NCI-H2196 treated with DMSO at 0.1 percent for 48 hours (cell line): ENCODE results near the gene LUZP1.

Source experiments
- DNase-seq: peaks from one replicate; lab custom pipeline; 2025; ENCODE audit not compliant: unreplicated experiment; lab: John Stamatoyannopoulos, UW

The LUZP1 gene

DNA sequence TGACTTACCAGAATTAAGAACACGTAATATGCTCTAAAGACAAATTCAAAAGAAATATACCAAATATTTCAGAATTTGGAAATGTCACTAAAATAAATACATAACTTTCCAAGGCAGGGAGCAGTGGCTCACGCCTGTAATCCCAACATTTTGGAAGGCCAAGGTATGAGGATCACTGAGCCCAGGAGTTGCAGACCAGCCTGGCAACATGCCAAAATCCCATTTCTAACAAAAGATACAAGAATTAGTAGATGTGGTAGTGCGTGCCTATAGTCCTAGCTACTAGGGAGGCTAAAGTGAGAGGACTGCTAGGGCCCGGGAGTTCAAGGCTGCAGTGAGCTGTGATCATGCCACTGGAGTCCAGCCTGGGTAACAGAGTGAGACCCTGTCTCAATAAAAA lies 11.7 kb downstream of the LUZP1 start:
- DNase-seq: no peak

DNA sequence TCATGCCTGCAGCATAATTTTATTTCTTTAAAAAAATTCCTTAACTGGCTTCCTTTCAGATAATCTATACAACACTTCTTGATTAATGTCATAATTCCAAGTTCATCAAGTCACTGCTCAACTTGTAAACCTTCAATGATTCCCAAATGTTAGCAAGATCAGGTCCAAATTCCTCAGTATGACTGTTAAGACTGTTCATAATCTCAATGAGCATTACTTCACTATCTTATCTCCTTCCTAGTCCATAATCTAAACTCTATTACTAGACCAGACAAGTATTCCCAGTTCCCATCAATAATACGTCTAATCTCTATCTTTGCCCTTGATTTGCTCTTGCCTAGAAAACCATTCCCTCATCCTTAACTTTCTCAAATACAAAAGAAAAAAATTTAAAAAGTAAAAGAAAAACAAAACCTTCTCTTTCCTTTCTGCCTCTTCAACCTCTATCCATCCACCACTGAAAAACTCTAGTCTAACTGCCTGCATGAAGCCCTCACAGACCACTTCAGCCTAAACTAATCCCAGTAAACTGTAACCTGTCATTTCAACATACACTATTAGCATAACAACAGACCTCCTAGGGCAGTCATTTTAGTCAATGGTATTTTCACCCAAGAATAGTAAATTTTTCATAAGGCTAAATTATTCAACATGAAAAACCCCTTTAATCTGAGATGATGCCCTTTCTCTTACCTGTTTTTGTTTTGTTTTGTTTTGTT lies 15.5 kb downstream of the LUZP1 start:
- no peak for DNase-seq

DNA sequence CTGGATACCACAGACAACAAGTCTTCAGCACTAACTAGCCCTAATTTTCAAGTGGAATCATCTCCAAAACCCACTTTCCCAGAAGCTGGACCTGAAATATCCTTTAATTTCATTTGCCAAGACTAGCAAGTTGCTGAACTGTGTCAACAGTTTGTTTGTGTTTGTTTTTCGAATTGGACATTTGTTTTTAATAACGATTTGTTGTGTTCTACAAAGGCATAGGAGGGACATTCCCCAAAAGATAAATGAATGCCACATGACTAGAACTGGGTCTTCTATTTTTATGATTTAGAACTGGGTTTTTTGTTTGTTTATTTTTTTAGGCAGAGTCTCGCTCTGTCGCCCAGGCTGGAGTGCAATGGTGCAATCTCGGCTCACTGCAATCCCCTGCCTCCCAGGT lies 17.9 kb downstream of the LUZP1 start:
- no peak for DNase-seq

GRCh38 chr1:23150125-23150524 lies 18.5 kb downstream of the LUZP1 start:
- DNase-seq: no peak

DNA sequence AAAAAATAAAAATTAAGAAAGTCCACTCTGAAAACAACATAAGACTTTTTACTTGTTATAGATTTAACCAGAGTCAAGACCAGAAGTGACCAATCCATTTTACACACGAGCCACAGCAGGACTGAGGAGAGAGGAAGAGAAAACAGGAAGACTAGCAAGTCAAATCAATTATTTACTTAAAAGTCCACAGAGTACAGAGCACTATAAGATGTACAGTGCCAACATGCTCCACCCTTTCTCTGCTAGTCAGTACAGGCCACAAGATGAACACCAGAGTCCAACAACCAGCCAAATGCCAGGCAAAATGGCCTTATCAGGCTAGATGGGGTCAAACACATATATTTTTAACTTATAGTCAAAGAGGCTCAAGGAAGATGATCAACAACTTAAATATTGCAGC lies 19.5 kb downstream of the LUZP1 start:
- no peak for DNase-seq

- DNase-seq: no peak
These were observed 20.6 kb downstream of the LUZP1 start for GRCh38 chr1:23148084-23148483.

DNA sequence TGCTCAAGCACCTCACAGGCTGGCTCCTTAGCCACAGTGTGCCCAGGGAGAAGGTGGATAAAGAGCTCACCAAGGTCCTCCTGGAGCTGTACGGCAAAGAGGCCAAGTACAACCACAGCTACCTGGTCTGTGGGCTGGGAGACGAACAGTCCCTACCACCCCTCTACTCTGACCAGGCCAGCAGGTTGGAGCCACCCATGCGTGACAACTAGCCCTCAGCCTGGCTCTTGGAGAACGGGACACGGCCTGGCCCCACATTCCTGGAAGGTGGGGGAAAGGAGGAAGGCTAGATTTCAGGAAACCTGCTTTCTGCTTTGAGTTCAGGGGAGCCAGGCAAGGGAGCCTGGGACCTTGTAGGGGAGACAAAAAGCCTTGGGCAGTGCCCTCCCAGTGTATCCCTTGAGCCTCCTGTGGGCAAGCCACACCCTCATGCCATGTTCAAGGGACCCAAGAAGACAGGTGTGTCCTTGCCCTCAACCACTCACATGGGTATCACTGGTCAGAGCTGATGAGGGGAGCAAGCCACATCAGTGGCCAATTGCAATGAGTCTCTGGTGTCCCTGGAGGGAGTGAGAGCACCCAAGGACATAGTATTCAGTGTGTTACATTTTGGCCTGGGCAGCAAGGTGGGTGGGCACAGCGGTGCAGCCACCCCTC lies 27.6 kb downstream of the LUZP1 start:
- no peak for DNase-seq

DNA sequence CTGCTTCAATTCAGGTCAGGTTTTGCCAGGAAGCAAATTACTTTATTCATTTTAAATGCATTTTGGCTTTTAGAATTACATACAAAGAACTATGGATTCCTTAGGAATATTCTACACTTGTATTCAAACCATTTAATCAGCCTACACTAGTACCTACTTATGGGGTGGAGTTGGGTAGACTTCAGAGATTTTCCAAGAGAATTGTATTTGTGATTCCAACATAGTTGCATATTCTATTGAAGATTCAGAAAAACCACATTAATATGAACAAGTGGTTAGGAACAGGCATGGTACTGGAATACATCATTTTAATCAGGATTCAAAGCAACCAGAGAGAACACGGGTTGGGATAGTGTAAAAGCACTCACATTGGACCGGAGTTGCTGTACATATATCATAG lies 33.4 kb downstream of the LUZP1 start:
- no peak for DNase-seq

GRCh38 chr1:23134055-23134454 lies 34.6 kb downstream of the LUZP1 start:
- no peak for DNase-seq

DNA sequence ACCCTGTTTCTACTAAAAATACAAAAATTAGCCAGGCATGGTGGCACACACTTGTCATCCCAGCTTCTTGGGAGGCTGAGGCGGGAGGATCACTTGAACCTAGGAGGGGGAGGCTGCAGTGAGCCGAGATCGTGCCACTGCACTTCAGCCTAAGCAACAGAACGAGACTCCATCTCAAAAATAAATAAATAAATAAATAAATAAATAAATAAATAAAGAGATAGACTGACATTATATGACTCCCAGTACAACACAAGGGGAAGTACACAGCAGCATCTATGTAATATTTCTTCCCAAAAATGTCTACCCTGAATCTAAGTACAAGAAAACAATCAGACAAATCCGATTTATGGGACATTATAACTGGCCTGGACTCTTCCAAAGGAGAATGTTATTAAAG lies 35.1 kb downstream of the LUZP1 start:
- no peak for DNase-seq

- no peak for DNase-seq
These were observed 36.6 kb downstream of the LUZP1 start for GRCh38 chr1:23132033-23132432.

GRCh38 chr1:23129846-23130245 lies 38.8 kb downstream of the LUZP1 start:
- no peak for DNase-seq

DNA sequence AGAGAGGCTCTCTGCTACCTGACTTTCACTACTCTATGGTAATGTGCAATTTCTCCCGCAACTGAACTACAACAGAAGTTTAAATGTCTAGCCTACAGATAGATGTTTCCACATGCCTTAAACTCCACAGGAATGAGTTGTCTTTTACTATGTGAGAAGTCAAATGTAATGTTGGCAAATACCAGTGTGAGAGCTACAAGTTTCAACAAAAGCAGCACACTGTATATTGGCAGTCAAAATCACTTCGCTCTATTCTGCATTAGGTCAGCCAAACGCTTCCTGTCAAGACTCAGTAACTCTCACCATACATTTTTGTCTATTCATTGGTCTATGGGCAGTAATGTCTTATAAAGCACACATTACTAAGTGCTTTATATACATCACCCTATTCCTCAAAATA lies 41.9 kb downstream of the LUZP1 start:
- DNase-seq: no peak

DNA sequence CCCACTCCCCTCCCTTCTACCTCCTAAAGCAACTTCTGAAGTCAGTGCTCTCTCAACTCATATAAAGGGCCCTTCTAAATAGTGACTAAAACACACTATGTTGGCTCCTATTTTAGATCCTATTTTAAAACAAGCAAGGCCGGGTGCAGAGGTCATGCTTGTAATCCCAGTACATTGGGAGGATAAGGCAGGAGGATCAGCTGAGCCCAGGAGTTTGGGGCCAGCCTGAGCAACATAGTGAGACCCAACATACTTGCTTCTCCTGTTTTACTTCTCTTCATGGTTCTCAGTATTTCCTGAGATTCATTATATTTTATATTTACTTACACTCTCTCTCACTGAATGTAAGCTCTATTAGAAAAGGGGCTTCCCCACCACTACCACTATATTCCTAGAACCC lies 42.5 kb downstream of the LUZP1 start:
- no peak for DNase-seq

DNA sequence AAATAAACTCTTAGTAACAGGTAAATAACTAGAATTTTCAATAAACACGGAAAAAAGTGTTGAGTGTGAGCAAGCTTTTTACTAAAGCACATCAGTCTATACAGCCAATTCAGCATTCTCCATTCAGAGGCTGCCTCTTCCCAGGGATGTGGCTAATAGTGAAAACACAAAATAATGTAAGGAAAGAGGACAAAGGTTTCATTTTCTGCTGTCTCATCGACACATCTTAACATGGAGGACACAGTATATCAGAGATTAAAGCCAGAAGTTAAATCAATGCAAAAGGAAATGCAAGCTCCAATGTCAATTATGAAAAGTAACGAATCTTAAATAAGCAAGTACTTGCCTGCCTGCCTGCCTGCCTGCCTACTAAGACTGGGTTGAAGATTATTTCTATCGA lies 43.2 kb downstream of the LUZP1 start:
- no peak for DNase-seq

DNA sequence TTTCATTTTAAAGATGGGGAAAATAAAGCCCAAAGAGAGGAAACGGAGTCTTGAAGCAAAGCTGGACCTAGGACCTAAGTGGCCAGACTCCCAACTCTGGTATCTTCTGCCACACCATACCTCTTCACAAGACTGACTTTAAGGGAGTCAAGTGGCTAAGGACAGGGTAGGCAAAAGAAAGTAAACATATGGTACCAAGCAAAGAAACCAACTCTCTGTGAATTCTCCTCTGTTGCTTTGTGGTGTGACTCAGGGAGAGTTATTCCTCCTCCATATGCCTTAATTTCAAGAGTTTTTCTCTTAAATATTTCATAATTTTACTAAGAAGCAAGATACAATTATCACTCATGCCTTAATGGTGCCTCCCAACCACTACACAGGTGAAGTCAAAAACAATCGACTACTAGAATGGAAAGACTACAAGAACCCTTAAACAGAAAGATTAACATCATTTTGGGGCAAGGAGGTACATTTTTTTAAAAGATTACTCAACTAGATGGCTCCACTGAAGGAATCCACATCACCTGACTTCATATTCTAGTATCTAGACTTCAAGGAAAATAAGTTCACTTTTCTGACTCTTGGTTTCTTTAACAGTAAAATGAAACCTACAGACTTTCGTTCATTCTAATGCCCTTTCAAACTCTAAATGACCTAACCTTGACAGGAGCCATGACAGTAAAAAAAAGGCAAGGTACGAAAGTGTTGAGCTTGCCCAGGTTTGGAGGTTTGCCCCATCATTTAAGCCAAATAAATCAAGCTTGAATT lies 44.2 kb downstream of the LUZP1 start:
- no peak for DNase-seq

DNA sequence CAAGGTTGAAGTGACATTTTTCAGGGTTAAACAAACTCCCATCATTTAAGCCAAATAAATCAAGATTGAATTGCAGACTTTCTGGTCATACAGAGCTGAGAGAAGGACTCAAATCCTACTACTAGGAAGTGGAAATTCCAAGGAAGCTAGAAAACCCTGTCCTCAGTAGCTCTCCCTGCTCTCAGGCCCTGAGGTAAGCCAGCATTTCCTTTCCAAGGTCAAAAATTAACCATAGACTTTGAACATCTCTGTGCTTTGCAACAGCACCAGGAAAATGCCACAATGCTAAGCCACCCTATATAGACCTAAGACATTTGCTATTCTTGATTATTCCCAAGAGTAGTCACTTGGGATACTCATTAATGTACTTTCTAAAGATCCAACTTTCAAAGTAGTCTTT lies 45.1 kb downstream of the LUZP1 start:
- DNase-seq: no peak

GRCh38 chr1:23122796-23123195 lies 45.9 kb downstream of the LUZP1 start:
- no peak for DNase-seq

DNA sequence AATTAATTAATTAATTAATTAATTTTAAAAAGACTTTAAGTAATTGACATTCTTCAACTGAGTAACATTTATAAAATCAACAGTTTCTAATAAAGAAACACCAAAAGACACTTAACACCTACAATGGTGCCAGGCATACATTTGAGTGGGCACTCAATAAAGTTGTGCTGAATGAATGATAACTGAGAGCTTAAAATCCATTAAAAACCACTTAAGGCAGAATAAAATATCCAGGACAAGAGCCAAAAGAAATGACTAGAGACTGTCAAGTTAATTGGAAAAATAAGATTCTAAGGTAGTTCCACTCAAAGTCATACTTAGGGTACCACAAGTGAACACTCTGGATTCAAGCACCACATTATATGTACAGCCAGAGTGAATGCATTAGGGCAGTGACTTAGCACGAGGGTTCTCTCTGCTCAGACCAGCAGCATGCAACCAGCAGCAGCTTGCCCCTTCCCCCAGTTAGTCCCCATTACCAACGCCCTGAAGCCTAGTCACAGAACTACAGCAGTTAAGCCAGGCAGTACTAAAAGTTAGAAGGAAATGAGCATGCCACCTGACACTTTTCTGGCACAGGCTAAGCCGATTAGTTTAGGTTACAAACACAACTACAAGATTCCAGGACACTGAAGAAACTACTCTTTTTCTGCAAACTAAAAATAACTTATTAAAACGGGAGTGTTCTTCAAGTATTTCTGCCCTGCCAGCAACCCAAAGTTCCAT lies 46.5 kb downstream of the LUZP1 start:
- DNase-seq: no peak

- no peak for DNase-seq
These were observed 48.3 kb downstream of the LUZP1 start for GRCh38 chr1:23120383-23120782.

GRCh38 chr1:23118957-23119792 lies 49.5 kb downstream of the LUZP1 start:
- DNase-seq: no peak
